Inferior parietal cortex (tissue), 1 donor: Measurements from ENCODE around the gene CHL1.

Experiments
- DNase-seq: peaks from one replicate; pipeline ENCODE4 v3.0.0-alpha.2; 2016; ENCODE audit errors: extremely low spot score

CHL1 gene

GRCh38 chr3:396293-396692 lies 199.7 kb downstream of the CHL1 start:
- no peak for DNase-seq

GRCh38 chr3:399647-400046 lies 203.1 kb downstream of the CHL1 start:
- no peak for DNase-seq

- no peak for DNase-seq
These were observed 207.3 kb downstream of the CHL1 start for GRCh38 chr3:403826-404225.

GRCh38 chr3:409011-409410 lies 212.4 kb downstream of the CHL1 start:
- DNase-seq = no peak

- no peak for DNase-seq
These were observed 214.7 kb downstream of the CHL1 start for GRCh38 chr3:411226-411625.

GRCh38 chr3:414063-414462 lies 217.5 kb downstream of the CHL1 start:
- DNase-seq = no peak

GRCh38 chr3:418239-418929 lies 221.8 kb downstream of the CHL1 start:
- no peak for DNase-seq

- DNase-seq = no peak
These were observed 224.0 kb downstream of the CHL1 start for GRCh38 chr3:420584-420983.

GRCh38 chr3:425079-425478 lies 228.5 kb downstream of the CHL1 start:
- no peak for DNase-seq

- DNase-seq = no peak
These were observed 229.5 kb downstream of the CHL1 start for GRCh38 chr3:426072-426471.

GRCh38 chr3:427128-427527 lies 230.6 kb downstream of the CHL1 start:
- no peak for DNase-seq

GRCh38 chr3:430186-430585 lies 233.6 kb downstream of the CHL1 start:
- DNase-seq = no peak

- DNase-seq = no peak
These were observed 238.6 kb downstream of the CHL1 start for GRCh38 chr3:435161-435560.

GRCh38 chr3:436053-436452 lies 239.5 kb downstream of the CHL1 start:
- DNase-seq = no peak

GRCh38 chr3:440826-441225 lies 244.3 kb downstream of the CHL1 start:
- DNase-seq = no peak

- no peak for DNase-seq
These were observed 249.4 kb downstream of the CHL1 start for GRCh38 chr3:445960-446359.

GRCh38 chr3:447671-448070 lies 251.1 kb downstream of the CHL1 start:
- no peak for DNase-seq

- no peak for DNase-seq
These were observed 253.1 kb downstream of the CHL1 start for GRCh38 chr3:449711-450110.

GRCh38 chr3:452221-452620 lies 255.7 kb downstream of the CHL1 start:
- DNase-seq = no peak

GRCh38 chr3:453106-453505 lies 256.5 kb downstream of the CHL1 start:
- no peak for DNase-seq

GRCh38 chr3:454986-455385 lies 258.4 kb downstream of the CHL1 start:
- DNase-seq = no peak

- no peak for DNase-seq
These were observed 261.6 kb downstream of the CHL1 start for GRCh38 chr3:458124-458523.

GRCh38 chr3:458653-459310 lies 262.2 kb downstream of the CHL1 start:
- DNase-seq = no peak
